Stimulated activated CD8-positive, alpha-beta memory T cell treated with anti-CD3 and anti-CD28 coated beads, Interleukin-7, amount 100 ng/mL, for 1 hour (primary cell): ENCODE results near the gene KIAA0930.
"Not testable (repeated sequence)": the region's sequence is repeated elsewhere in the genome, so short reads cannot be mapped to it uniquely, and the experiment has no call there.

Experiments used
- DNase-seq, 2 donors: peaks; one replicate each; pipeline ENCODE4 v3.0.0-alpha.2; 2020; ENCODE audit warnings: low read depth in 2 of 2

KIAA0930 gene

GRCh38 chr22:45200860-45201511 is 39.7 kb downstream of the KIAA0930 start:
- DNase-seq: no peak

GRCh38 chr22:45200230-45200629 is 40.5 kb downstream of the KIAA0930 start:
- no peak for DNase-seq

- no peak for DNase-seq
Observed at GRCh38 chr22:45199723-45200122, 41.0 kb downstream of the KIAA0930 start.

- DNase-seq: no peak
Observed at GRCh38 chr22:45198463-45198795, 42.3 kb downstream of the KIAA0930 start.

- DNase-seq: no peak
Observed at GRCh38 chr22:45197606-45198462, 42.9 kb downstream of the KIAA0930 start.

- no peak for DNase-seq
Observed at GRCh38 chr22:45196926-45197605, 43.6 kb downstream of the KIAA0930 start.

GRCh38 chr22:45196308-45196707 is 44.4 kb downstream of the KIAA0930 start:
- no peak for DNase-seq

GRCh38 chr22:45195616-45196015 is 45.1 kb downstream of the KIAA0930 start:
- DNase-seq: no peak

- DNase-seq: no peak
Observed at GRCh38 chr22:45194686-45195085, 46.0 kb downstream of the KIAA0930 start.

- DNase-seq: no peak
Observed at GRCh38 chr22:45192701-45193187, 48.0 kb downstream of the KIAA0930 start.

- DNase-seq: not testable (repeated sequence)
Observed at GRCh38 chr22:45191746-45192145, 48.9 kb downstream of the KIAA0930 start.

- DNase-seq: no peak
Observed at GRCh38 chr22:45190202-45190872, 50.4 kb downstream of the KIAA0930 start.

- no peak for DNase-seq
Observed at GRCh38 chr22:45188779-45189178, 51.9 kb downstream of the KIAA0930 start.

GRCh38 chr22:45187891-45188290 is 52.8 kb downstream of the KIAA0930 start:
- DNase-seq: no peak

GRCh38 chr22:45185718-45186514 is 54.8 kb downstream of the KIAA0930 start:
- DNase-seq: no peak

GRCh38 chr22:45183974-45184373 is 56.7 kb downstream of the KIAA0930 start:
- no peak for DNase-seq

GRCh38 chr22:45181766-45182165 is 58.9 kb downstream of the KIAA0930 start:
- no peak for DNase-seq

- no peak for DNase-seq
Observed at GRCh38 chr22:45181240-45181639, 59.5 kb downstream of the KIAA0930 start.

- DNase-seq: no peak
Observed at GRCh38 chr22:45180146-45180679, 60.5 kb downstream of the KIAA0930 start.

- DNase-seq: no peak
Observed at GRCh38 chr22:45179276-45180049, 61.2 kb downstream of the KIAA0930 start.
